Spleen (tissue), 7 donors: ENCODE measurements around the gene TSPAN14.

Experiments used
- CTCF ChIP-seq, 11 experiments: fragments of 200-600 bp in 7 of 11; fragments of 450-650 bp in 4 of 11; sonication (generic) in 4 of 11; IDR thresholded peaks in 8 of 11; conservative IDR thresholded peaks in 3 of 11; 1 replicate in 7 of 11; 2 replicates in 4 of 11; pipeline versions ENCODE4 v1.4.0 to v1.8.0; 2016 to 2021; ENCODE audit warnings: antibody characterized with exemption in 11 of 11, inconsistent platforms in 4 of 11, mild to moderate bottlenecking in 1 of 11
- POLR2AphosphoS5 ChIP-seq, 3 donors: sonication (generic); formaldehyde crosslinking; IDR thresholded peaks; one replicate each; pipeline ENCODE4 v1.5.1; 2017; ENCODE audit warnings: antibody characterized with exemption in 3 of 3
- donor health status: DM: no; HTN: no; CAD: no; lungs with moderate emphysema.
- donor health status: DM: no; HTN: no; CAD: no.
- donor health status: DM: no; HTN: no; CAD: no.

DNA sequence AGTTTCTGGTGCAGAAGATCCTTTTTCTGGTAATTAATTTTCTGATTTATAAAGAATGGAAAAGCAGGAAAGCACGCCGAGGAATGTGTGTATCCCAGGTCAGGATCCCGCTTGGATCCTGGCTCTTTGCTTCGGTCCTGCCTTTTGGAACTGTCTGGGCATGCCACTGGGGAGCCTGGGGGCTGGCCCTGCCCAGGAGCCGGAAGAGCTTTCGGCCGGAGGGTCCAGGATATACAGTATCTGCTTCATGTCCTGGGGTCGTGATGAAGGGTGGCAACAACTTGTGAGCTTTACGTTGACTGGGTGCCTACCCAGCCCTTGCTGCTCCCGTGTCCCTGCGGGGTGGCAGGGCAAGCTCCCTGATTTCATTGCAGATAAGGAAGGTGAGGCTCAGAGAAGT lies 86.0 kb downstream of the TSPAN14 start:
- TF ChIP-seq CTCF (IDR thresholded peaks at IDR 0.05 in 8 of 11, conservative IDR thresholded peaks at IDR 0.05 in 3 of 11) (no peak), POLR2AphosphoS5 (IDR thresholded peaks at IDR 0.05) (no peak)
